ENCODE measurements around the gene CTCF. TPM values are rescaled to one million over a fixed set of nuclear protein-coding genes. Genes with fewer than 3 reads are reported as not detected.

CTCF gene
- total and polyA plus RNA-seq, 2 donors (not counting 3 experiments of a cell fraction or from before 2014, with no cell fraction given): 20.7 to 40.0 TPM

DNA sequence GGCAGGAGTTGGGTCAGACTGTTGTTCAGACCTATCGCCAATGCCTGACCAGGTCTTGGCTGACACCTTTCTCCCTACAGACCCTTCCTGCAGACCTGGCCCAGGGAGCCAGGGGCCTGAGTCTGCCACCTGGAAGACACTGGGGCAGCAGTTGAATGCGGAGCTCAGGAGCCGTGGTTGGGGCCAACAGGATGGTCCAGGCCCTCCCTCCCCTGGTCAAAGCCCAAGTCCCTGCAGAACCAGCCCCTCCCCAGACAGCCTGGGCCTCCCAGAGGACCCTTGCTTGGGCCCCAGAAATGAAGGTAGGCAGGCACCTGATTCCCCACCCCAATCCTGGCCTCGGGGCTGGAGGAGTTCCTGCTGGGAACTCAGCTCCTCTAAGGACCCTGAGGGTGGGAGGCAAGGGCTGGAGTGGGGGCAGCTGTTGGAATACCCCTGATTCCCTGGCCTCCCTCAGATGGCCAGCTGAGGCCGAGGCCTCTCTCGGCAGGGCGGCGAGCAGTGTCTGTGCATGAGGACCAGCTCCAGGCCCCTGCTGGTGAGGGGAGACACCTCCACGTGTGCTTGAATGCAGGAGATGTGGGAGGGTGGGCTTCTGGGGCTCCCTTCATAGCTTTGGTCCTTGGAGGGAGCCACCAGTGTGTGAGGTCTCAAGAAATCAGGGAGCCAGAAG, 94.2 kb downstream of the CTCF start:
- H3K79me2 ChIP-seq (ENCODE audit: control insufficient read depth, insufficient read depth, low read length): no peaks in the 10 kb centered on the region
- BruUV-seq (replicated peaks): no TSS peak
- no peaks in the 10 kb centered on the region for H3K9me3 ChIP-seq (replicated peaks; ENCODE audit: control insufficient read depth, insufficient read depth, low read length)
- dilution Hi-C loops (cut with MboI; ENCODE audit: extremely low pct_ligation_motif_present, low sequenced_read_pairs) (no loop called here), intact Hi-C loops (cut with micrococcal nuclease) (no loop called here)
- H3K36me3 ChIP-seq (ENCODE audit: control insufficient read depth in 2 of 2, extremely low read depth in 1 of 2, insufficient read depth in 2 of 2, low read length in 2 of 2): no peaks in the 10 kb centered on the region
- CTCF ChIA-PET: interaction anchor here (0.9 to 2.1 kb wide), 2 partner anchors 11 to 109 kb away, joined by 3 to 5 read pairs; partner anchors contain the start of gene CARMIL2
- TF ChIP-seq EZH2 (IDR thresholded peaks at IDR 0.05; ENCODE audit: borderline replicate concordance, low read depth, low read length, severe bottlenecking) (no peak), POLR2AphosphoS5 (IDR thresholded peaks at IDR 0.05; ENCODE audit: insufficient read depth, low read depth, low read length) (no peak), POLR2A (IDR thresholded peaks at IDR 0.05; ENCODE audit: low read depth, low read length) (no peak), FOS (IDR thresholded peaks at IDR 0.05; ENCODE audit: borderline replicate concordance, insufficient read depth, low read length) (no peak), MYC (IDR thresholded peaks at IDR 0.05; ENCODE audit: low read depth, low read length) (no peak), GATA2 (IDR thresholded peaks at IDR 0.05; ENCODE audit: insufficient read depth, insufficient read length, low read depth, low read length) (no peak), JUN (IDR thresholded peaks at IDR 0.05; ENCODE audit: borderline replicate concordance, insufficient read depth, insufficient read length, low read depth) (no peak)
- TF ChIP-seq, protein P1, sequence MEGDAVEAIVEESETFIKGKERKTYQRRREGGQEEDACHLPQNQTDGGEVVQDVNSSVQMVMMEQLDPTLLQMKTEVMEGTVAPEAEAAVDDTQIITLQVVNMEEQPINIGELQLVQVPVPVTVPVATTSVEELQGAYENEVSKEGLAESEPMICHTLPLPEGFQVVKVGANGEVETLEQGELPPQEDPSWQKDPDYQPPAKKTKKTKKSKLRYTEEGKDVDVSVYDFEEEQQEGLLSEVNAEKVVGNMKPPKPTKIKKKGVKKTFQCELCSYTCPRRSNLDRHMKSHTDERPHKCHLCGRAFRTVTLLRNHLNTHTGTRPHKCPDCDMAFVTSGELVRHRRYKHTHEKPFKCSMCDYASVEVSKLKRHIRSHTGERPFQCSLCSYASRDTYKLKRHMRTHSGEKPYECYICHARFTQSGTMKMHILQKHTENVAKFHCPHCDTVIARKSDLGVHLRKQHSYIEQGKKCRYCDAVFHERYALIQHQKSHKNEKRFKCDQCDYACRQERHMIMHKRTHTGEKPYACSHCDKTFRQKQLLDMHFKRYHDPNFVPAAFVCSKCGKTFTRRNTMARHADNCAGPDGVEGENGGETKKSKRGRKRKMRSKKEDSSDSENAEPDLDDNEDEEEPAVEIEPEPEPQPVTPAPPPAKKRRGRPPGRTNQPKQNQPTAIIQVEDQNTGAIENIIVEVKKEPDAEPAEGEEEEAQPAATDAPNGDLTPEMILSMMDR (IDR thresholded peaks at IDR 0.05; ENCODE audit: extremely low read depth in 1 of 2, insufficient read depth in 1 of 2, low read depth in 1 of 2, low read length in 2 of 2): no peak
- TF ChIP-seq, protein P2, sequence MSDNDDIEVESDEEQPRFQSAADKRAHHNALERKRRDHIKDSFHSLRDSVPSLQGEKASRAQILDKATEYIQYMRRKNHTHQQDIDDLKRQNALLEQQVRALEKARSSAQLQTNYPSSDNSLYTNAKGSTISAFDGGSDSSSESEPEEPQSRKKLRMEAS (IDR thresholded peaks at IDR 0.05; ENCODE audit: insufficient read depth, insufficient read length): no peak
- H3K9ac ChIP-seq (replicated peaks; ENCODE audit: extremely low read depth, insufficient read depth, low read length): no peak overlapping the region
- H3K4me1 ChIP-seq (ENCODE audit: control insufficient read depth, extremely low read depth, insufficient read depth, low read length): peaks cover 14% of the 10 kb centered on the region
- POLR2A ChIA-PET: no interaction called here
- no peak for DNase-seq (ENCODE audit: low read depth, low spot score)
- no peak for FAIRE-seq
- no peak overlapping the region for H3K27ac ChIP-seq (ENCODE audit: insufficient read depth, low read depth, low read length)
- H3K4me3 ChIP-seq (replicated peaks in 1 of 3; ENCODE audit: insufficient read depth in 1 of 3, low read depth in 1 of 3, low read length in 3 of 3): no peak overlapping the region
- H3K27me3 ChIP-seq (ENCODE audit: control insufficient read depth in 2 of 2, insufficient read depth in 2 of 2, low read length in 2 of 2): peaks cover 11 to 14% of the 10 kb centered on the region in 2 experiments
- no peaks in the 10 kb centered on the region for H4K20me1 ChIP-seq (replicated peaks; ENCODE audit: control insufficient read depth, extremely low read depth, insufficient read depth, low read length)
- no peaks in the 10 kb centered on the region for H3K9me1 ChIP-seq (replicated peaks; ENCODE audit: control insufficient read depth, extremely low read depth, insufficient read depth, low read length)
- H2AFZ ChIP-seq (ENCODE audit: low read depth, low read length): no peak overlapping the region
- no peak overlapping the region for H3K4me2 ChIP-seq (ENCODE audit: insufficient read depth, low read length)

All from endothelial cell of umbilical vein (primary cell).